SH-SY5Y (cell line): ENCODE data around the gene TCF4.

Experiments
- GATA2 ChIP-seq: IDR thresholded peaks from 2 replicates; pipeline ENCODE4 v1.6.1; 2011; ENCODE audit warnings: mild to moderate bottlenecking, low read depth, low read length
- GATA3 ChIP-seq: IDR thresholded peaks from 2 replicates; pipeline ENCODE4 v1.6.1; 2011; ENCODE audit warnings: low read depth, mild to moderate bottlenecking, low read length, moderate library complexity

Gene TCF4

DNA sequence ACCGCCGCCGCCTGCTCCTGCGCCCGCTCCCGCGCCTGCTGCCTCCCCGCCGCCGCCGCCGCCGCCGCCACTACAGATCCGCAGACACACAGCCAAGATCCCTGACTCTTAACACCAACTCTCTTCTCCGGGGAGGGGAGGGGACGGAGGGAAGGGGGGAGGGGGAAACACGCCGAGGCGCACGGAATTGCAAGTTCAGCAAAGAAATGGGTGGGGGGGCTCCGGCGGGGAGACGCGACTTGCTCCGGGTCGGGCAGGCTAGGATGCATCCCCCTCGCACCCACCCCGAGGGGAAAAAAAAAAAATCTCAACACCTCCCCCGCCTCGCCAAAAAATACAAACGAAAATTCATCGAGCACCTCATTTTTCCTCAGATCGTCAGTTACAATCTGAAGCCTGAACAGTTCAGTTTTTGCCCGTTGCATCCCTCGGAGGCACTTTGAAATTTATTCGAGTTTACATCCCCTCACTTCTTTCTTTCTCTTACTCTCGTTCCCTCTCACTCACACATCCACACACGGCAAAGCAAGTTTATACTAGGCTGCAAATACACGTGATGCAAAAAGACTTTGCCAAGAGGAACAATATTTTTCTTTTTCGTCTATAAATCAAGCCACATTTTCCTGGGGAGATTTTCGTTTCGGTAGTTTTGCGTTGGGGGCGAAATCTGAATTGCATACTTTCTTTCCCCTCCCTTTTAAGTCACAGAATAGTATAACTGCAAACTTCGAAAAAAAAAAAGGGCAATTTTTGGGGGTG is at the start of gene TCF4:
Gene TCF4, minus strand, starts transcription at position 82 of the 759 bp plus-strand sequence. CDS start 1,076 bp downstream, outside the sequence.
- no peak for TF ChIP-seq GATA2

DNA sequence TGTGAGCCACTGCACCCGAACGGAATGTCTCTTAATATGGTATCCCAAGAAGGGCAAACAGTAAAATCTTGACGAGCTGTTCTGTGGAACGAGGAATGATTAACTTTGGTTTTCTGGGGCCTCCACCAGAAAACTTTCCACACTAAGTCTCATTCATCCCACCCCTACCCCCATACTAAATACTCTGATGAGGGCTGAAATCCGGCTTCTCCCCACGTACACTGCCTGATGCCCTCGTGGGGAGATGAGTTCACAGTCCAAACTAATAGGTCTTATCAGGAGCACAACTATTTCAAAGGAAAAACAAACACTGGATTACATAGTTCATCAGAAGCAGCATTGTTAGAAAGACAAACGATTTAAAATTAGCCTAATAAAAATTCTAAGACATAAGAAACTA is 49.2 kb upstream of the TCF4 start:
- TF ChIP-seq GATA2 (no peak), GATA3 (no peak)

DNA sequence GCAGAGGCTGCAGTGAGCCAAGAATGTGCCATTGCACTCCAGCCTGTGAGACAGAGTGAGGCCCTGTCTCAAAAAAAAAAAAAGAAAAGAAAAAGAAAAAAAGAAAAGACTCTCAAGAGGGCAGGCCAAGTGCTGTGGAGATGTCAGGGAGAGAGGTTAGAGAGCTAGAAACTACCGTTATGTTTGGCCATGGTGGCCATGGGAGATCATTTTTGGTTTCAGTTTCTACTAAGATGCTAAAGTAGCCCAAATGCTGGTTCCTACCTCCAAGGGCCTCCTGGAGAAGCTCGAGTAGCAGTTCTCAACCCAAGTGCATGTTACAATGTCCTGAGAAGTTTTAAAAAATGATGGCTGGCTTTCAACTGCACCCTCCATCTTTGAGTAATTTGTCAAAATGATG is 47.4 kb upstream of the TCF4 start:
- TF ChIP-seq GATA2 = no peak
- TF ChIP-seq GATA3 = no peak

DNA sequence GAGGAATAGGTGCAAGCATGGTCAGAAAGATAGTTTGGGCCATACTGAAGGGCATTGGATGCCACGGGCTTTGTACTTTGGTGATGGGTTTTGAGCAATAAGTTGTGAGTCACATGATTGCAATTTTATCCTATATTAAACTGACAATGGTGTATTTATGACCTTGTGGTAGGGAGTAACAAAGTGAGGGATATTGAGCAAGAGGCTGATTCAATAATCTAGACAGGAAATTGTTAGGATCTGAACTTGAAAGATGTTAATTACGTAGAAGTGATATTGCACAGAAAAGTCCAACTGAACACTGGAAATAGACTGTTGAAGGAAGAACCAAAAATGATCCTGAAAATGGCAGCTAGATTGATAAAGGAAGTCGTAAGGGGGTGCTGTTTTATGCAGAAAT is 46.6 kb upstream of the TCF4 start:
- no peak for TF ChIP-seq GATA2
- no peak for TF ChIP-seq GATA3

DNA sequence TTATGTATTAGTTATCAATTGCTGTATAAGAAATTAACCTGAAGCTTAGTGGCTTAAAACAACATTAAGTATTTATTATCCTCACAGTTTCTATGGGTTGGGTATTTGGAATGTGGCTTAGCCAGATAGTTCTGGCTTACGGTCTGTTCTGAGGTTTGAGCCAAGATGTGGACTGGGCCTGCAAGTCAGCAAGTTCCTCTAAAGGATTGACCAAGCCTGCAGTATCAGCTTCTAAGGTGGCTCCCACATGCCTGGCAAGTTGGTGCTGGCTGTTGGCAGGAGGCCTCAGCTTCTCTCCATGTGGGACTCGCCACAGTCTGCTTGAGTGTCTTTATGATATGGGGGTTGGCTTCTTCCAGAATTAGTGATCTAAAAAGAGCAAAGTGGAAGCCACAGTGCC is 45.0 kb upstream of the TCF4 start:
- TF ChIP-seq GATA2 (no peak), GATA3 (no peak)

DNA sequence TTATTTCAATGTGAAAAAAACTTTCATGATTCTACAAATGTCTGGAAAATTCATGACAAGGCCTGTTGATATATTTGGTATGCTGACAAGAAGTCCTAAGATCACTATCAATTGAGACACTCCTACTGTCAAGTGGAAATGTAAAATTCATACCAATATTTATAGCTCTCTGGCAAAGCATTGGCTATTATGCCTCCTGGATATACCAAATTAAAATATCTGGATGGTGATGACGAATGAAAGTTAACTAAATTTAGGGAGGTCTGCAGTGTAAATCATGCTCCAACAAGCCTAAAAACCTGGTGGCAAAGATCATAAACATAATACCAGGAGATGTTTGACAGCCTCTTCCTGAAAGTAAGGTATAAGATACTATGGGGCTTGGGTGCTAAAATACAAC is 41.1 kb upstream of the TCF4 start:
- no peak for TF ChIP-seq GATA3
- no peak for TF ChIP-seq GATA2

DNA sequence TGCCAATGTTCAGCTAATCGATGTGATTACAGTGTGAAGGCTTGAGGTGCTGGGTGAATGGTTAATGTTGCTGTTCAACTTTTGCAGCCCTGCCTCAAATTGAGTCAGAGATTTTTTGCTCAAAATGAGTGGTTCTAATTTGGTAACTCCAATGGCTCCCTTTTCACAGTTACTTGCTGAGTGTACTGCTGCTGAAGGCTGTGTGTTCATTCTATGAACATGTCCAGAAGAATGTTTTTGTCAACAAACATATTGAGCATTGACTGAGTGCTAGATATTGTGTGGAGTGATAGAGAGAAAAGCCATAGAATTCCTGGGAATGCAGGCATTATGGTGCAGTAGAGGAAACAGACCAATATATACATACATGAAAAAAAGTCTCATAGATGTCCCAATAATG is 39.0 kb upstream of the TCF4 start:
- TF ChIP-seq GATA2 (no peak), GATA3 (no peak)

DNA sequence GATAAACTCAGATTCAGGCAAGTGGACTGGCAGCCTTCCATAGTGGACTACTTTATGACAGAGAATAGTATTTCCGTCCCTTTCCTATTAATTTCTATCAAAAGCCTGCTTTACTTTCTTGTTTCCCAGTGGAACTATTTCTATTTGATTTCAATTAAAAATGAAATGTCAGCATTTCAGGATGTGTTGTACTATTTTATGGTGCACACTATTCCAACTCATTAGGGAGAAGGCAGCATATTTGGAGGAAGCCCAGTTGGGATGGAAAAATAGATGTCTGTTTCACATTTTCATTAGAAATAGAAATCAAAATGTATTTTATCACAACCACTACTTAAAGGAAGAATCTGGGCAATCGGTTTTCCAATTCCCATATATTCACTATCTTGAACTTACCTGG is 37.9 kb upstream of the TCF4 start:
- TF ChIP-seq GATA3 (no peak), GATA2 (no peak)

DNA sequence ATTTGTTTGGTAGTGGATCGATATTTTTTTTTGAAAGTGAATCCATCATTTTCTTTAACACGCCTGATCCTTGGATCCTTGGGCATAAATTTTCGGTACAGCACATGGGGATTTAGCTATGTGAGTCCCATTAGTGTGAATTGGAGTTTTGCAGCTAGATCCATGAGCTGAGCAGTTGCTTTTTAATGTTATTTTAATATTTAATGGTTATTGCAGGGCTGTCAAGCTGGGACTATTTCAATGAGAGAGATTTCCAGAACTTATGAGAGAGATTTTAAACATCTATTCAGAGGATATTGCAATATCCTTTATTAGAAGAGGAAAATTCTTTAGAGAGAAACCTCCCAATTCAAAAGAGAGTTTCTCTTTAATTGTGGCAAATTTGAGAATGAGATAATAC is 35.6 kb upstream of the TCF4 start:
- no peak for TF ChIP-seq GATA2
- TF ChIP-seq GATA3 = no peak

DNA sequence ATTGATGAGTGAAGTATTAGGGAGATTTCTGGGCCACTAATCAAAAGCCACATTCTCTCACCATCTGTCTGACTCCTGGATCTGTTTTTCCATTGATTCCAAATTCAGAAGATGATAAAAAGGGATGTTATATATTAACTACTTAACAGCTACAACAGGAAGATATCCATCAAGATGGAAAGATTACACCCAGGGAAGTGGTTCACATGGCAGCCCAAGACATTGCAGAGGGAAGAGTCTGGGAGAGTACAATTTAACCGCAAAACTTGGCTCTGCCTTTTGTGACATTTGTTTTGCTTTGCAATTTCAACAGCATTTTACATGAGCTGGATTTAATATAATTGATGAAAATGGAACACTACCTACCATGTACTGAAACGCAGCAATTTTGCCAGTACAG is 22.5 kb upstream of the TCF4 start:
- TF ChIP-seq GATA2 = peak; percentile 29
- peak; percentile 50; the same call in 1 of the 2 replicates for TF ChIP-seq GATA3

DNA sequence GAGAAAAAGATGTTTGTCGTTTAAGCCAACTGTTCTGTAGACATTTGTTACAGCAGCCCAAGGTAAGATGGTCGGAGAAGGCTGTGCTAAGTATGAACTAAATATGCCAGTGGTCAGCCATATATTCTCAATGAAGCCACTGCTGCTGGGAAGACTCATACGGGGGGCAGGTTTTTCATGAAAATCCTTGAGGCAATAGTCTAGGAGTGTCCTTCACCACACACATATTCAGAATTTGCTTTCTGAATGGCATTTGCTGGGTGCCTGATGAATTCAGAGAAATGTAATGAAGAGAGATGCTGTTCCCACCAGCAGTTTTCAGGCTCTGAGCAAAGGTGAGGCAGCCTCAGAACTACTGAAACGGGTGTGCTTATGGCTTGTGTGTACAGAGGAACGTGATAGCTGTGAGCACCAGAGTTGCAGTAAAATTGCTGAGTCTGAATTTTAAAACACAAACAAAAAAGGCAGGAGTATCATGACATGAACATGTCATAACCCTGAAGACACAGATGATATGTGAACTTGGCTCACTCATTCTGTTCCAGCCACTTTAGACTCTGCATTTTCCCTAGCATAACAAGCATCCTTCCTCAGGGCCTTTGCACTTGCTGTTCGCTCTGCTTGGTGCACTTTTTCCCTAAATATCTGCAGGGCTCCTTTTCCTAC is 21.3 kb upstream of the TCF4 start:
- TF ChIP-seq GATA2 (no peak), GATA3 (no peak)

DNA sequence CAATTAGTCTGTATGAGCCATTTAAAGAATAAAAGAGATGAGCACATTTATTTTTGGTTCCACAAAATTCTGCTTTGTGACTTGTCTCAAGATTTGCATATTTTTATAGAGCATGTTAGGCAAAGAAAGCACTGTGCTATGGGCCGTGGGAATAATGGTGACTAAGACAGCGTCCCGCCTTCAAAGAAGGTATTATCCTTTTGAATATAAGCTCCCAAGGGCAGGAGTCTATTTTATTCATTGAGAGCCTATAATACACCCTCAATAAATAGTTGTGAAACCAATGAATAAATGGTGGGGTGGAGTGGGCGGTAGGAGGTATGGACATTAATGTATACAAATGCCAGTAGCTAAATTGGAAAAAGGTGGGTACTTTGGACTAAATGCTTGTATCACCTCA is 20.5 kb upstream of the TCF4 start:
- TF ChIP-seq GATA2 (no peak), GATA3 (no peak)

DNA sequence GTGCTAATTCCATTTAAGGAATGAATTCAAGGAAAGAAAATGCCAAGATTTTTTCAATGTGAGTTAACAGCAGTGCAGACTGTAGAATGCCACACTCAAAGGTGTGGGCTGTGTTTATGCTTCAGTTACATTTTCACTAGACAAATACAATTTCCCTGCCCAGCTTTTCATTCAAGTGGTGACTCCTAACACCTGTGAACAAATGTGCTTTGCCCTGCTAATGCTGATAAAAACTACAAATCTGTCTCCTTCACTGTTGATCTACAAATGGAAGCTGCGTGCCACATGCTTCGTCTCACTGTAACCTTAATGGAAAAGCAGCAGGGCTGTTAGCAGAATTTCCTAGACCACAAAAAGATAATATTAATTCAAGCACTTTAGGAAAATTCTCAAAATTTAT is 19.8 kb upstream of the TCF4 start:
- TF ChIP-seq GATA2 (no peak), GATA3 (no peak)

DNA sequence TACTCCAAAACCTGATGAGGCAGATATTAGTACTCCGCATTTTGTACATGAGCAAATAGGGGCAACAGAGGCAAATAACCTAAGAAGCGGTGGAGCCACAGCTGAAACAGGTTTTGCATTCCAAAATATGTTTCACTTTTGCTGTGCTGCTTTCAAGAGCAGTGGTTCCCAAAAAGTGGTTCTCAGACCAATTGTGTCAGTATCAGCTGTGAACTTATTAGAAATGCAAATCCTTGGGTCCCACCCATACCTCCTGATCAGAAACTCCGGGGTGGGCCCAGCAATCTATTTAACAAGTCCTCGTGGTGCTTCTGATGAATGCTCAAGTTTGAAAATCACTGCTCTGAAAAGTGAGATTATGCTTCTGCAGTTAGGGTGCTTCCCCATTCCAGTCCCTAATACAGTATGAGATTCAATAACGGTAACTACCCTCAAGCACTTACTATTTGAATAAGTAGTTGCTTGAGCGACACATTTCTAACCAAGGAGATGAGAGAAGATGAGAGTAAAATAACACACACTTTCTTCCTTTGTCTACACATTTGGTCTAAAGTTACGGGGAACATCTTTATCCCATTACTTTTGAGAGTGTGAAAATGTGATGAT is 17.8 kb upstream of the TCF4 start:
- TF ChIP-seq GATA3 (no peak), GATA2 (no peak)

DNA sequence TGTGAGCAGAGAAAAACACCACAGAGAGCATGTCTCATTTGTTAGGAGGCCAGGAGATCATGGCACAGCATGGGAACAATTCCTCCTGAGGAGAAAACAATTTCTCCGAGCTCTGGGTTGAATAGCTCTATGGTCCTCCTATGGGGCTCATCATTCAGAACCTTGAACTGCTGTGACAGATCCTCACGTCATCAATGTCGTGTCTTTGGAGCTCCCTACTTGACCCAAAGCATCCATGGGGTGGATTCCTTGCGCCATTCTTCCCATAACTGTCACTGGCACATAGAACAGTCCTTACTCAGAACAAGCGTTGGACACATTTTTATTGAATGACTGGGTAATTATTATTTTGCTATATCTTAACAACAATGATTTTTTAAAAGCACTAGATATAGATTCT is 15.8 kb upstream of the TCF4 start:
- TF ChIP-seq GATA2 (no peak), GATA3 (no peak)

DNA sequence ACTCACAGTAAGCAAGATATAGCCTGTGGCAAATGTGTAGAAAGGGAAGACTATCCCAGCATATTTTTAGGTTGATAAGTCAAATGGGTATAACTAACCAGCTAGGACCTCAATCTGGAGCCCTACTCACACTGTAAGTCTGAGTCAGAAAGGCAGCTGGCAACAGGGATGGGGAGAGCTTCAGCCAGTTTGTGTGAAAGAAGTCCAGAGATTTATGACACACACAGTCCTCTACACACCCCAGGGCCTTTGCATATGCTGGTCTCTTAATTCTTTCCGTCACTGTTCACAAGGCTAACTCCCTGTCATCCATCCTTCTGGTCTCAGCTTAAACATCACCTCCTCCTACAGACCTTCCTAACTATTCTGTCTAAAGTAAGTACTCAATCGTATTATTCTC is 5.9 kb upstream of the TCF4 start:
- TF ChIP-seq GATA3 (no peak), GATA2 (no peak)
